IgD-negative memory B cell (primary cell): ENCODE measurements around the gene SOAT1. TPM values are rescaled to one million over a fixed set of nuclear protein-coding genes. Genes with fewer than 3 reads are reported as not detected.

ENCODE experiments used
- polyA plus RNA-seq: library from polyadenylated mRNA; unstranded; fragments of 300-500 nt; fragmentation: Illumina TruSeq; gene quantifications from one replicate; pipeline ENCODE4 v1.2.3, GENCODE V29; 2021

Gene SOAT1
- polyA plus RNA-seq, 1 donor from 2014 or later = 32.9 TPM

Other genes starting within 250 kb of the SOAT1 start
- gene TOR3A, start 211.7 kb upstream of the SOAT1 start, polyA plus RNA-seq = 111 TPM
- gene ABL2, start 64.1 kb upstream of the SOAT1 start, polyA plus RNA-seq = 1.3 TPM
- gene AXDND1, start 72.2 kb downstream of the SOAT1 start, polyA plus RNA-seq = not detected